Vagina (tissue), 2 donors: Measurements from ENCODE around the gene NMNAT3. TPM values are rescaled to one million over a fixed set of nuclear protein-coding genes. Genes with fewer than 3 reads are reported as not detected.

ENCODE experiments used
- DNase-seq, 2 donors: peaks; one replicate each; pipeline ENCODE4 v3.0.0-alpha.2; 2017; ENCODE audit errors: extremely low spot score in 2 of 2
- H3K27ac ChIP-seq: fragments of 200-600 bp; sonication (generic); one replicate; pipeline ENCODE4 v1.5.1; 2019
- H3K27me3 ChIP-seq: fragments of 200-600 bp; sonication (generic); one replicate; pipeline ENCODE4 v1.5.1; 2019
- H3K36me3 ChIP-seq, 2 donors: fragments of 200-600 bp; sonication (generic); one replicate each; pipeline ENCODE4 v1.5.1; 2017 to 2019
- H3K4me1 ChIP-seq: fragments of 200-600 bp; sonication (generic); one replicate; pipeline ENCODE4 v1.5.1; 2019
- H3K4me3 ChIP-seq, 2 donors: fragments of 200-600 bp; sonication (generic); 1 replicate in 1 of 2; 2 replicates in 1 of 2; pipeline ENCODE4 v1.5.1; 2016 to 2019
- H3K9me3 ChIP-seq: fragments of 200-600 bp; sonication (generic); one replicate; pipeline ENCODE4 v1.5.1; 2019
- POLR2A ChIP-seq, 2 donors: fragments of 450-650 bp; IDR thresholded peaks; one replicate each; pipeline ENCODE4 v1.6.1; 2017; ENCODE audit warnings: antibody characterized with exemption in 2 of 2, mild to moderate bottlenecking in 2 of 2, moderate library complexity in 2 of 2
- POLR2AphosphoS5 ChIP-seq, 2 donors: sonication (generic); formaldehyde crosslinking; IDR thresholded peaks; one replicate each; pipeline ENCODE4 v1.9.0; 2017; ENCODE audit warnings: antibody characterized with exemption in 2 of 2, mild to moderate bottlenecking in 2 of 2, low read depth in 1 of 2; ENCODE audit not compliant: insufficient read depth in 1 of 2
- intact Hi-C: fragments of 100-400 bp; cut with DNase I; formaldehyde crosslinking; loops from one replicate; pipeline ENCODE4 v1.15.1; 2023
- total RNA-seq: library from RNA; depleted of rRNA; stranded (reverse); fragments of >200 nt; gene quantifications from one replicate; pipeline ENCODE4 v1.2.3, GENCODE V29; 2016
- TF ChIP-seq, protein P1 (sequence below), 3 experiments: fragments of 450-650 bp in 2 of 3; fragments of 200-600 bp in 1 of 3; sonication (generic) in 1 of 3; IDR thresholded peaks; one replicate each; pipeline ENCODE4 v1.5.1; 2017 to 2019; ENCODE audit warnings: antibody characterized with exemption in 3 of 3, mild to moderate bottlenecking in 2 of 3, moderate library complexity in 2 of 3

Gene NMNAT3
- total RNA-seq, 1 donor from 2014 or later: 17.4 TPM

DNA sequence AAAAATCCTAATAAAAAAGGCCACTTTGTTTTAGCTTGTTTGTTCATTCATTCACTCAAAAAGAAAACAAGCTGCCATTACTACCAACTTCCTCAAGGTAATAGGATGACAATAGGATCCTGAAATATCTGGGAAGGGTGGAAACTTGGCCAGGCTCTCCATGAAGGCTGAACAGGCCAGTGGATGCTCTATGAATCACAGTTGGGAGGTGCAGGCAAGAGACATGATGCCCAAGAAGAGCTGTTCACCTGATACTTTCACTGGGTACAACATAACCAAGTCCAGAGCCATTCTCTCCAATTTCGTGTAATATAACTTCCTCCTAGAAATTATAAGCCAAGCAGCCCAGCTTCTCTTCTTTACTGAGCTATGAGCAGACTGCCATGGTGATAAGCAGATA lies 37.3 kb downstream of the NMNAT3 start:
- no peak for DNase-seq
- no peaks in the 10 kb centered on the region for H3K36me3 ChIP-seq
- no peak overlapping the region for H3K4me3 ChIP-seq
- no peaks in the 10 kb centered on the region for H3K9me3 ChIP-seq
- TF ChIP-seq, protein P1, sequence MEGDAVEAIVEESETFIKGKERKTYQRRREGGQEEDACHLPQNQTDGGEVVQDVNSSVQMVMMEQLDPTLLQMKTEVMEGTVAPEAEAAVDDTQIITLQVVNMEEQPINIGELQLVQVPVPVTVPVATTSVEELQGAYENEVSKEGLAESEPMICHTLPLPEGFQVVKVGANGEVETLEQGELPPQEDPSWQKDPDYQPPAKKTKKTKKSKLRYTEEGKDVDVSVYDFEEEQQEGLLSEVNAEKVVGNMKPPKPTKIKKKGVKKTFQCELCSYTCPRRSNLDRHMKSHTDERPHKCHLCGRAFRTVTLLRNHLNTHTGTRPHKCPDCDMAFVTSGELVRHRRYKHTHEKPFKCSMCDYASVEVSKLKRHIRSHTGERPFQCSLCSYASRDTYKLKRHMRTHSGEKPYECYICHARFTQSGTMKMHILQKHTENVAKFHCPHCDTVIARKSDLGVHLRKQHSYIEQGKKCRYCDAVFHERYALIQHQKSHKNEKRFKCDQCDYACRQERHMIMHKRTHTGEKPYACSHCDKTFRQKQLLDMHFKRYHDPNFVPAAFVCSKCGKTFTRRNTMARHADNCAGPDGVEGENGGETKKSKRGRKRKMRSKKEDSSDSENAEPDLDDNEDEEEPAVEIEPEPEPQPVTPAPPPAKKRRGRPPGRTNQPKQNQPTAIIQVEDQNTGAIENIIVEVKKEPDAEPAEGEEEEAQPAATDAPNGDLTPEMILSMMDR (IDR thresholded peaks at IDR 0.05): no peak
- H3K27ac ChIP-seq: no peak overlapping the region
- H3K27me3 ChIP-seq: no peaks in the 10 kb centered on the region
- no peaks in the 10 kb centered on the region for H3K4me1 ChIP-seq
- intact Hi-C loops: no loop called here

GRCh38 chr3:139639662-139640061 lies 38.1 kb downstream of the NMNAT3 start:
- Histone ChIP-seq H3K9me3 (no peaks in the 10 kb centered on the region), H3K4me3 (no peak overlapping the region), H3K36me3 (no peaks in the 10 kb centered on the region), H3K27me3 (no peaks in the 10 kb centered on the region), H3K27ac (no peak overlapping the region), H3K4me1 (no peaks in the 10 kb centered on the region)
- intact Hi-C loops: no loop called here
- TF ChIP-seq, protein P1 (IDR thresholded peaks at IDR 0.05): no peak
- TF ChIP-seq POLR2AphosphoS5 (IDR thresholded peaks at IDR 0.05; ENCODE audit: insufficient read depth in 1 of 2, low read depth in 1 of 2): no peak
- no peak for TF ChIP-seq POLR2A (IDR thresholded peaks at IDR 0.05)
- DNase-seq: no peak

DNA sequence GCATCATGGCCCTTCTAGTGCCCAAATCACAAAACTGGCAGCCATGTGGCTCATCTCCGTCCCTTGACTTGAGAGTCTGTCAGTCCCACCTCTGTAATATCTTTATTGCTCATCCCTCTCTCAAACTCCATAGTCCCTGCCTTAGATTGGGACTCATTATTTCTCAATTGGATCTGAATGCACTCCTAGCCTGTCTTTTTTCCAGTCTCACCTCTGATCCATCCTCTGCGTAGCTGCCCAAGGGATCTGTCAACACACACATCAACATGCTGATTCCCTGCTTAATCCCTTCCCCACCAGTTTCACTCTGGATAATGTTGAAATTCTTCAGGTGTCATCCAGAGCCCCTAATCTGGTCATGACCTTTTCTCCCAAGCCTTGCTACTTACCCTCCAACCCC lies 39.3 kb downstream of the NMNAT3 start:
- Histone ChIP-seq H3K9me3 (no peaks in the 10 kb centered on the region), H3K36me3 (no peaks in the 10 kb centered on the region), H3K4me3 (no peak overlapping the region), H3K27ac (no peak overlapping the region), H3K27me3 (no peaks in the 10 kb centered on the region), H3K4me1 (no peaks in the 10 kb centered on the region)
- DNase-seq: no peak
- TF ChIP-seq, protein P1 (IDR thresholded peaks at IDR 0.05): no peak
- TF ChIP-seq POLR2A (IDR thresholded peaks at IDR 0.05) (no peak), POLR2AphosphoS5 (IDR thresholded peaks at IDR 0.05; ENCODE audit: insufficient read depth in 1 of 2, low read depth in 1 of 2) (no peak)
- intact Hi-C loops: no loop called here

DNA sequence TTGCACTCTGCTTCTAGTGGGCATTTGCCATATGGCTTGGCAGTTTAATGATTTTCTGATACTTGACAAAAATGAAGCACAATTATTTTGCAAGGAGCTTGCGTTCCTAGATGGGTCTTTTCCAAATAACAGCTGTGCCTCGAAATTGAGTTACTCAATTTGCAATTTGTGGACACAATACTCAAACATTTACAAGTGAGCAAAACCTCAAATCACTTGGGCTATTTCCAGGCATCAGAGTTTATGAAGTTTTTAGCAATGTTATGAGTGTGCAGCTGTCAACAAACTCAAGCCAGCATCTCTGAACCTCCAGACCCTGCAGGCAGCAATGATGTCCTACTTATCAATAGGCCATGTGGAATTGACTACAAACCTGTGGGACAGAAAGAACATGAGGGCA lies 41.3 kb downstream of the NMNAT3 start:
- TF ChIP-seq POLR2AphosphoS5 (IDR thresholded peaks at IDR 0.05; ENCODE audit: insufficient read depth in 1 of 2, low read depth in 1 of 2): no peak
- TF ChIP-seq, protein P1 (IDR thresholded peaks at IDR 0.05): no peak
- no peak for TF ChIP-seq POLR2A (IDR thresholded peaks at IDR 0.05)
- Histone ChIP-seq H3K4me3 (no peak overlapping the region), H3K27ac (no peak overlapping the region), H3K27me3 (no peaks in the 10 kb centered on the region), H3K4me1 (no peaks in the 10 kb centered on the region), H3K36me3 (no peaks in the 10 kb centered on the region), H3K9me3 (no peaks in the 10 kb centered on the region)
- DNase-seq: no peak
- intact Hi-C loops: no loop called here

GRCh38 chr3:139634111-139634635 lies 43.6 kb downstream of the NMNAT3 start:
- no peaks in the 10 kb centered on the region for H3K9me3 ChIP-seq
- DNase-seq: no peak
- H3K27ac ChIP-seq: no peak overlapping the region
- TF ChIP-seq, protein P1 (IDR thresholded peaks at IDR 0.05): no peak
- TF ChIP-seq POLR2AphosphoS5 (IDR thresholded peaks at IDR 0.05; ENCODE audit: insufficient read depth in 1 of 2, low read depth in 1 of 2) (no peak), POLR2A (IDR thresholded peaks at IDR 0.05) (no peak)
- no peaks in the 10 kb centered on the region for H3K36me3 ChIP-seq
- no peaks in the 10 kb centered on the region for H3K4me1 ChIP-seq
- no peaks in the 10 kb centered on the region for H3K27me3 ChIP-seq
- no peak overlapping the region for H3K4me3 ChIP-seq
- intact Hi-C loops: no loop called here
